NB4 (cell line): ENCODE results near the gene EEIG1.

Experiments
- DNase-seq: peaks from one replicate; pipeline ENCODE4 v3.0.0; 2010; ENCODE audit warnings: low read depth
- H3K4me3 ChIP-seq: one replicate; pipeline ENCODE4 v1.5.1; 2011; ENCODE audit warnings: mild to moderate bottlenecking, low read depth, low read length, moderate library complexity
- CTCF ChIP-seq: IDR thresholded peaks from one replicate; pipeline ENCODE4 v1.5.1; 2012; ENCODE audit warnings: low read depth, low read length
- MAX ChIP-seq: IDR thresholded peaks from 2 replicates; pipeline ENCODE4 v1.6.1; 2011; ENCODE audit warnings: low read depth, low read length
- MYC ChIP-seq: IDR thresholded peaks from 2 replicates; pipeline ENCODE4 v1.6.1; 2011; ENCODE audit warnings: low read depth, low read length
- POLR2A ChIP-seq: IDR thresholded peaks from 2 replicates; pipeline ENCODE4 v1.6.1; 2011; ENCODE audit warnings: mild to moderate bottlenecking; ENCODE audit not compliant: insufficient read length; ENCODE audit errors: extremely low read depth

The EEIG1 gene

GRCh38 chr9:127940593-127940992 lies 40.2 kb downstream of the EEIG1 start:
- no peak overlapping the region for H3K4me3 ChIP-seq
- no peak for DNase-seq

GRCh38 chr9:127938298-127938690 lies 42.5 kb downstream of the EEIG1 start:
- DNase-seq: no peak
- H3K4me3 ChIP-seq: no peak overlapping the region
- TF ChIP-seq POLR2A: no peak

More at GRCh38 chr9:127940593-127940992, 40.2 kb downstream of the EEIG1 start:
- TF ChIP-seq MYC (no peak), MAX (no peak), CTCF (no peak), POLR2A (no peak)

GRCh38 chr9:127937388-127938297 lies 43.1 kb downstream of the EEIG1 start, which contains the start of gene DPM2:
TSS of gene DPM2 (minus strand) at chr9:127937854. CDS start at chr9:127937820, 34 bp downstream.
- H3K4me3 ChIP-seq: peak within 1 kb of the TSS; percentile 88
- DNase-seq: peak; percentile 90
- TF ChIP-seq CTCF: no peak
- peak; percentile 67 for TF ChIP-seq MAX
- TF ChIP-seq MYC: peak; percentile 73
- peak; percentile 75 for TF ChIP-seq POLR2A

- DNase-seq: no peak
- TF ChIP-seq CTCF (no peak), POLR2A (no peak), MYC (no peak), MAX (no peak)
- peak overlapping the region; percentile 88 for H3K4me3 ChIP-seq
These were observed 43.8 kb downstream of the EEIG1 start for GRCh38 chr9:127937056-127937387.

GRCh38 chr9:127936347-127936852 lies 44.4 kb downstream of the EEIG1 start:
- TF ChIP-seq CTCF (no peak), MYC (no peak), MAX (no peak), POLR2A (no peak)
- H3K4me3 ChIP-seq: peak overlapping the region; percentile 88
- no peak for DNase-seq

GRCh38 chr9:127935765-127936221 lies 45.0 kb downstream of the EEIG1 start:
- no peak for TF ChIP-seq MYC
- no peak for TF ChIP-seq CTCF
- no peak for TF ChIP-seq POLR2A
- TF ChIP-seq MAX: no peak
- no peak overlapping the region for H3K4me3 ChIP-seq
- DNase-seq: no peak
